Upper lobe of left lung (tissue), 6 donors: ENCODE data around the gene RNF213. TPM values are rescaled to one million over a fixed set of nuclear protein-coding genes. Genes with fewer than 3 reads are reported as not detected.

Experiments
- ATAC-seq, 2 donors: fragments of 200-7000 bp; cut with Tn5 transposase; one replicate each; pipeline ENCODE4 v1.9.1; 2022; ENCODE audit warnings: mild to moderate bottlenecking in 2 of 2, moderate library complexity in 2 of 2; ENCODE audit not compliant: low FRiP score in 2 of 2
- DNase-seq, 2 donors: peaks; one replicate each; pipeline ENCODE4 v3.0.0-alpha.2; 2019 to 2020
- H3K27ac ChIP-seq, 4 donors: fragments of 200-600 bp; sonication (generic); one replicate each; pipeline ENCODE4 v1.5.1; 2016 to 2019
- H3K27me3 ChIP-seq, 4 donors: fragments of 200-600 bp; sonication (generic); one replicate each; pipeline ENCODE4 v1.5.1; 2017 to 2019
- H3K36me3 ChIP-seq, 4 donors: fragments of 200-600 bp; sonication (generic); one replicate each; pipeline ENCODE4 v1.5.1; 2016 to 2019
- H3K4me1 ChIP-seq, 4 donors: fragments of 200-600 bp; sonication (generic); one replicate each; pipeline ENCODE4 v1.5.1; 2018 to 2019
- H3K4me3 ChIP-seq, 4 donors: fragments of 200-600 bp; sonication (generic); one replicate each; pipeline ENCODE4 v1.5.1; 2017 to 2019; ENCODE audit warnings: mild to moderate bottlenecking in 2 of 4, moderate library complexity in 1 of 4
- H3K9me3 ChIP-seq, 4 donors: fragments of 200-600 bp; sonication (generic); one replicate each; pipeline ENCODE4 v1.5.1; 2018 to 2019
- CTCF ChIP-seq, 6 experiments: fragments of 450-650 bp in 4 of 6; fragments of 200-600 bp in 2 of 6; sonication (generic) in 2 of 6; IDR thresholded peaks; one replicate each; pipeline ENCODE4 v1.5.1; 2016 to 2019; ENCODE audit warnings: antibody characterized with exemption in 6 of 6
- EP300 ChIP-seq, 4 donors: sonication (generic); formaldehyde crosslinking; IDR thresholded peaks; one replicate each; pipeline ENCODE4 v1.5.1; 2017; ENCODE audit warnings: antibody characterized with exemption in 4 of 4, control low read depth in 2 of 4
- POLR2A ChIP-seq, 4 donors: fragments of 450-650 bp; IDR thresholded peaks; one replicate each; pipeline ENCODE4 v1.5.1; 2016 to 2017; ENCODE audit warnings: antibody characterized with exemption in 4 of 4, mild to moderate bottlenecking in 2 of 4
- POLR2AphosphoS5 ChIP-seq, 2 donors: sonication (generic); formaldehyde crosslinking; IDR thresholded peaks; one replicate each; pipeline ENCODE4 v1.5.1; 2017; ENCODE audit warnings: antibody characterized with exemption in 2 of 2
- WGBS, 2 donors: methylation state at CpG; one replicate each; pipeline ENCODE4 v1.1.5; 2017 to 2018; 5-methylcytosine and 5-hydroxymethylcytosine counted together
- total RNA-seq, 6 donors: library from RNA; depleted of rRNA in 4 of 6; stranded (reverse); fragments of >200 nt in 4 of 6; gene quantifications; one replicate each; pipeline versions ENCODE4 v1.1.0 to v1.2.1, GENCODE V29; 2016 to 2021
- donor health status: DM: no; HTN: no; CAD: no; lungs with moderate emphysema.
- donor health status: DM: no; HTN: yes; CAD: no; lungs with severe emphysema.

The RNF213 gene
- total RNA-seq, 6 donors from 2014 or later, result 135 to 619 (median 207) TPM

GRCh38 chr17:80361495-80362220 is 101.0 kb downstream of the RNF213 start:
- peaks cover 62 to 100% (median 90%) of the 10 kb centered on the region in 4 donors for H3K36me3 ChIP-seq
- H3K9me3 ChIP-seq, result no peaks in the 10 kb centered on the region
- ATAC-seq, result no peak
- peak overlapping the region in 1 of 4 donors; percentile 36 for H3K27ac ChIP-seq
- peaks cover 0 to 4% (median 2%) of the 10 kb centered on the region in 4 donors for H3K4me1 ChIP-seq
- TF ChIP-seq POLR2A (IDR thresholded peaks at IDR 0.05) (no peak), POLR2AphosphoS5 (IDR thresholded peaks at IDR 0.05) (no peak), CTCF (IDR thresholded peaks at IDR 0.05) (no peak), EP300 (IDR thresholded peaks at IDR 0.05) (no peak)
- H3K4me3 ChIP-seq, result no peak overlapping the region
- no peaks in the 10 kb centered on the region for H3K27me3 ChIP-seq
- DNase-seq, result no peak
- WGBS, 2 donors, result 94 to 96% methylated on average over 18 of the region's 18 CpGs

GRCh38 chr17:80362428-80363119 is 101.9 kb downstream of the RNF213 start:
- Histone ChIP-seq H3K4me1 (peaks cover 0 to 4% (median 2%) of the 10 kb centered on the region in 4 donors), H3K4me3 (no peak overlapping the region), H3K27me3 (no peaks in the 10 kb centered on the region), H3K27ac (peak overlapping the region; percentile 10 to 36 (median 30)), H3K9me3 (no peaks in the 10 kb centered on the region), H3K36me3 (peaks cover 61 to 100% (median 86%) of the 10 kb centered on the region in 4 donors)
- DNase-seq (no peak), ATAC-seq (peak in 1 of 2 donors; percentile 42)
- 79 to 81% methylated on average over 18 of the region's 18 CpGs for WGBS, 2 donors
- TF ChIP-seq POLR2AphosphoS5 (IDR thresholded peaks at IDR 0.05) (peak in 1 of 2 donors; percentile 16), EP300 (IDR thresholded peaks at IDR 0.05) (no peak), POLR2A (IDR thresholded peaks at IDR 0.05) (no peak)

GRCh38 chr17:80363120-80363515 is 102.5 kb downstream of the RNF213 start:
- no peak for TF ChIP-seq POLR2AphosphoS5 (IDR thresholded peaks at IDR 0.05)
- TF ChIP-seq POLR2A (IDR thresholded peaks at IDR 0.05), result no peak
- TF ChIP-seq CTCF (IDR thresholded peaks at IDR 0.05), result no peak
- no peak for TF ChIP-seq EP300 (IDR thresholded peaks at IDR 0.05)
- no peak for DNase-seq
- Histone ChIP-seq H3K36me3 (peaks cover 55 to 100% (median 86%) of the 10 kb centered on the region in 4 donors), H3K4me3 (no peak overlapping the region), H3K9me3 (no peaks in the 10 kb centered on the region), H3K27ac (peak overlapping the region in 3 of 4 donors; percentile 26 to 36 (median 35)), H3K4me1 (peaks cover 0 to 4% (median 2%) of the 10 kb centered on the region in 4 donors), H3K27me3 (no peaks in the 10 kb centered on the region)
- 90 to 94% methylated on average over 11 to 12 of the region's 12 CpGs for WGBS, 2 donors
- ATAC-seq, result no peak

GRCh38 chr17:80363518-80364090 is 103.0 kb downstream of the RNF213 start:
- peaks cover 0 to 4% (median 2%) of the 10 kb centered on the region in 4 donors for H3K4me1 ChIP-seq
- H3K27ac ChIP-seq, result peak overlapping the region in 3 of 4 donors; percentile 10 to 36 (median 35)
- no peaks in the 10 kb centered on the region for H3K27me3 ChIP-seq
- peak in 1 of 2 donors; percentile 71 for DNase-seq
- ATAC-seq, result peak in 1 of 2 donors; percentile 3
- H3K9me3 ChIP-seq, result no peaks in the 10 kb centered on the region
- TF ChIP-seq CTCF (IDR thresholded peaks at IDR 0.05) (no peak), EP300 (IDR thresholded peaks at IDR 0.05) (no peak), POLR2A (IDR thresholded peaks at IDR 0.05) (no peak), POLR2AphosphoS5 (IDR thresholded peaks at IDR 0.05) (no peak)
- peaks cover 51 to 100% (median 85%) of the 10 kb centered on the region in 4 donors for H3K36me3 ChIP-seq
- 98% methylated on average over 16 to 28 of the region's 28 CpGs for WGBS, 2 donors
- no peak overlapping the region for H3K4me3 ChIP-seq
